Right lobe of liver (tissue), 6 donors: ENCODE measurements around the gene LSS. TPM values are rescaled to one million over a fixed set of nuclear protein-coding genes. Genes with fewer than 3 reads are reported as not detected.
"Not testable (repeated sequence)": the region's sequence is repeated elsewhere in the genome, so short reads cannot be mapped to it uniquely, and the experiment has no call there.

Experiments used
- ATAC-seq, 4 donors: fragments of 200-7000 bp; cut with Tn5 transposase; one replicate each; pipeline ENCODE4 v1.9.1; 2020; ENCODE audit warnings: mild to moderate bottlenecking in 4 of 4, moderate library complexity in 4 of 4
- DNase-seq, 3 donors: peaks; one replicate each; pipeline ENCODE4 v3.0.0-alpha.2; 2020
- H3K27ac ChIP-seq, 3 donors: fragments of 200-600 bp; one replicate each; pipeline ENCODE4 v1.8.0; 2022
- H3K27me3 ChIP-seq, 2 donors: fragments of 200-600 bp; one replicate each; pipeline ENCODE4 v1.8.0; 2022
- H3K36me3 ChIP-seq, 4 donors: fragments of 200-600 bp; sonication (generic) in 1 of 4; one replicate each; pipeline versions ENCODE4 v1.5.1 to v1.8.0; 2017 to 2022; ENCODE audit warnings: control low read depth in 1 of 4
- H3K4me1 ChIP-seq, 4 donors: fragments of 200-600 bp; sonication (generic) in 1 of 4; one replicate each; pipeline versions ENCODE4 v1.5.1 to v1.8.0; 2017 to 2022; ENCODE audit warnings: control low read depth in 1 of 4
- H3K4me3 ChIP-seq, 3 donors: fragments of 200-600 bp; one replicate each; pipeline ENCODE4 v1.8.0; 2022
- H3K9me3 ChIP-seq, 4 donors: fragments of 200-600 bp; sonication (generic) in 1 of 4; one replicate each; pipeline versions ENCODE4 v1.5.1 to v1.8.0; 2017 to 2022; ENCODE audit warnings: control low read depth in 1 of 4
- CTCF ChIP-seq, 4 donors: fragments of 200-600 bp in 3 of 4; fragments of 450-650 bp in 1 of 4; IDR thresholded peaks; one replicate each; pipeline versions ENCODE4 v1.5.1 to v1.8.0; 2016 to 2022; ENCODE audit warnings: antibody characterized with exemption in 4 of 4, mild to moderate bottlenecking in 2 of 4
- POLR2A ChIP-seq: fragments of 450-650 bp; IDR thresholded peaks from one replicate; pipeline ENCODE4 v1.6.1; 2017; ENCODE audit warnings: antibody characterized with exemption, mild to moderate bottlenecking
- WGBS: methylation state at CpG from one replicate; pipeline ENCODE4 v1.1.6; 2018; ENCODE audit warnings: low coverage, low lambda C conversion rate; ENCODE audit not compliant: insufficient coverage; ENCODE audit errors: missing lambda C conversion rate; 5-methylcytosine and 5-hydroxymethylcytosine counted together
- intact Hi-C, 2 donors: fragments of 100-400 bp; cut with DNase I; formaldehyde crosslinking; loops; one replicate each; pipeline versions ENCODE4 v1.11.2 to v1.14.1; 2022
- total RNA-seq, 6 experiments: library from RNA; depleted of rRNA in 2 of 6; stranded (reverse); fragments of >200 nt in 2 of 6; fragmentation: NEBNext Ultra II Directional in 3 of 6; extraction: Animal tissue kit (Norgen Biotek cat#: 25700) in 3 of 6; gene quantifications; one replicate each; pipeline versions ENCODE4 v1.1.0 to v1.2.4, GENCODE V29; 2016 to 2023
- donor health status: DM: no; HTN: yes; CAD: no.
- donor health status: DM: no; HTN: no; CAD: no.
- donor health status: DM: no; HTN: no; CAD: no.
- donor health status: DM: no; HTN: yes; CAD: no.
- donor health status: DM: no; HTN: yes; CAD: no.

LSS gene
- total RNA-seq, 6 experiments from 2014 or later: 37.0 to 103 (median 59.6) TPM

DNA sequence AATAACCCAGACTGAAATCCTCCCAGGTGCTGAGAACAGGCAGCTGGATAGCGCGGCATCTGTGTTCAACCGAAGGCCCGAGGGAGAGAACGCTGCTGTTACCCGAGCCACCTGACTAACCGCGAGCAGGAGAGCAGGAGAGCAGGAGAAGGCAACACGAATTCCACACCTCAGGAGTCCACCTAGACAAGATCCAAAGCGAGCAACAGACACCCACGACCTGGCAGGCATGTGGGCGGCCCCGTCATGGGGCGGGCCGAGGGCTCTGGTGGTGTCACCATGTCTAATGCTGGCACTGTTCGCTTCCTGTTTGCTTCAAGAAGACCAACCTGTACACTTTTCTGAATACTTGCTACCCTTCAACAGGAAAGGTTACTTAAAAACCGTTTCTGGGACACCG is 23.4 kb downstream of the LSS start:
- DNase-seq: peak in 2 of 3 donors; percentile 8 to 35
- intact Hi-C loops: no loop called here
- peaks cover 0 to 80% (median 14%) of the 10 kb centered on the region in 4 donors for H3K36me3 ChIP-seq
- H3K27ac ChIP-seq: no peak overlapping the region
- H3K4me1 ChIP-seq: no peaks in the 10 kb centered on the region
- H3K4me3 ChIP-seq: no peak overlapping the region
- no peaks in the 10 kb centered on the region for H3K27me3 ChIP-seq
- WGBS: 95% methylated on average over 12 of the region's 18 CpGs
- H3K9me3 ChIP-seq: no peaks in the 10 kb centered on the region
- no peak for ATAC-seq
- TF ChIP-seq CTCF (IDR thresholded peaks at IDR 0.05): no peak
- no peak for TF ChIP-seq POLR2A

DNA sequence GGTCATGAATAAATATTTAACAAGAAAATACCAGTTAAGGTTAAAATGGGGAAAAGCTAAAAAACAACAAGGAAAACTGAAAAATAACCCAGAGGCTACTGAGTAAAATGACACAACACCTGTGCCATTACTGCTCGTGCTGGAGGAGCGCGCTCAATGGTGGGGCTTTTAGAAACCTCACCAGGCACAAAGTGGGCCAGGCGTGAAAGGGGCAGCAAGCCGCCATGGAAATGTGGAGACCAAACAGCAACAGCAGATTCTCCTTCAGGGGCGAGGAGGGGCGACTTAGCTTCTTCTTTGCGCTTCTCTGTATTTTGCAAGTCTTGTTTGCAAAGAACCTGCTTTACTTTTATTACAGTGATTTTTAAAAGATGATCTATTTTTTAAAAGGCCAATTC is 25.4 kb downstream of the LSS start:
- TF ChIP-seq POLR2A (no peak), CTCF (IDR thresholded peaks at IDR 0.05) (no peak)
- Histone ChIP-seq H3K27ac (no peak overlapping the region), H3K9me3 (no peaks in the 10 kb centered on the region), H3K36me3 (peaks cover 0 to 79% (median 11%) of the 10 kb centered on the region in 4 donors), H3K4me1 (no peaks in the 10 kb centered on the region), H3K4me3 (no peak overlapping the region), H3K27me3 (no peaks in the 10 kb centered on the region)
- peak in 2 of 3 donors; percentile 7 to 17 for DNase-seq
- 91% methylated on average over 8 of the region's 8 CpGs for WGBS
- no peak for ATAC-seq
- intact Hi-C loops: no loop called here

- ATAC-seq: peak in 3 of 4 donors; percentile 37 to 66 (median 47)
- Histone ChIP-seq H3K27me3 (no peaks in the 10 kb centered on the region), H3K9me3 (no peaks in the 10 kb centered on the region), H3K4me3 (no peak overlapping the region), H3K36me3 (peaks cover 0 to 78% (median 11%) of the 10 kb centered on the region in 4 donors), H3K27ac (no peak overlapping the region), H3K4me1 (no peaks in the 10 kb centered on the region)
- WGBS: 89% methylated on average over 5 of the region's 6 CpGs
- intact Hi-C loops: no loop called here
- peak in 2 of 3 donors; percentile 9 to 18 for DNase-seq
- TF ChIP-seq POLR2A (no peak), CTCF (IDR thresholded peaks at IDR 0.05) (no peak)
Observed at GRCh38 chr21:46202592-46203202, 25.9 kb downstream of the LSS start.

GRCh38 chr21:46200877-46201803 is 27.4 kb downstream of the LSS start:
- H3K27me3 ChIP-seq, H3K4me3 ChIP-seq, intact Hi-C loops, H3K9me3 ChIP-seq, H3K4me1 ChIP-seq: not testable (repeated sequence)
- 36% methylated on average over 3 of the region's 8 CpGs for WGBS
- ATAC-seq (peak in 2 of 4 donors; percentile 31 to 53), DNase-seq (peak; percentile 18 to 33 (median 24))
- Histone ChIP-seq H3K36me3 (peaks cover 0 to 78% (median 8%) of the 10 kb centered on the region in 4 donors), H3K27ac (peak overlapping the region in 1 of 3 donors; percentile 7)
